Activated CD8-positive, alpha-beta T cell treated with anti-CD3 and anti-CD28 coated beads for 36 hours (primary cell): Measurements from ENCODE around the gene CEBPA. TPM values are rescaled to one million over a fixed set of nuclear protein-coding genes. Genes with fewer than 3 reads are reported as not detected.
"Not testable (repeated sequence)": the region's sequence is repeated elsewhere in the genome, so short reads cannot be mapped to it uniquely, and the experiment has no call there.

ENCODE experiments used
- ATAC-seq: fragments of 200-7000 bp; cut with Tn5 transposase; one replicate; pipeline ENCODE4 v1.10.0; 2021; ENCODE audit warnings: mild to moderate bottlenecking, moderate library complexity
- CTCF ChIA-PET: fragments of 350-600 bp; sonication (Branson Sonifier 250); formaldehyde crosslinking; loops from one replicate; lab custom pipeline; 2021; ENCODE audit warnings: antibody characterized with exemption; lab: Charles Lee
- POLR2A ChIA-PET: fragments of 350-600 bp; sonication (Branson Sonifier 250); formaldehyde crosslinking; loops from one replicate; lab custom pipeline; 2021; ENCODE audit warnings: antibody characterized with exemption; lab: Charles Lee
- DNase-seq: peaks from one replicate; pipeline ENCODE4 v3.0.0-alpha.2; 2020
- H3K27ac Mint-ChIP-seq: one replicate; pipeline ENCODE4 v1.8.0; 2021; ENCODE audit warnings: mild to moderate bottlenecking, mixed read lengths
- H3K27me3 Mint-ChIP-seq: one replicate; pipeline ENCODE4 v1.8.0; 2021; ENCODE audit warnings: mixed read lengths
- H3K36me3 Mint-ChIP-seq: one replicate; pipeline ENCODE4 v1.8.0; 2021; ENCODE audit warnings: low read depth, mixed read lengths
- H3K4me1 Mint-ChIP-seq: one replicate; pipeline ENCODE4 v1.8.0; 2021; ENCODE audit warnings: low read depth, mixed read lengths
- H3K4me3 Mint-ChIP-seq: one replicate; pipeline ENCODE4 v1.8.0; 2021; ENCODE audit warnings: mild to moderate bottlenecking, moderate library complexity, mixed read lengths
- H3K9me3 Mint-ChIP-seq: one replicate; pipeline ENCODE4 v1.8.0; 2021; ENCODE audit warnings: mixed read lengths
- intact Hi-C: fragments of 100-400 bp; cut with micrococcal nuclease; formaldehyde crosslinking; loops from one replicate; pipeline ENCODE4 v1.10.0; 2022
- total RNA-seq, 2 experiments: library from RNA; stranded (reverse); gene quantifications; one replicate each; pipeline ENCODE4 v1.2.3, GENCODE V29; 2021
- TF ChIP-seq, protein P1 (sequence below): fragments of 200-600 bp; IDR thresholded peaks from one replicate; pipeline ENCODE4 v1.8.0; 2022; ENCODE audit warnings: antibody characterized with exemption, mild to moderate bottlenecking

Gene CEBPA
- total RNA-seq, 2 experiments from 2014 or later = 0.34 to 0.45 TPM

DNA sequence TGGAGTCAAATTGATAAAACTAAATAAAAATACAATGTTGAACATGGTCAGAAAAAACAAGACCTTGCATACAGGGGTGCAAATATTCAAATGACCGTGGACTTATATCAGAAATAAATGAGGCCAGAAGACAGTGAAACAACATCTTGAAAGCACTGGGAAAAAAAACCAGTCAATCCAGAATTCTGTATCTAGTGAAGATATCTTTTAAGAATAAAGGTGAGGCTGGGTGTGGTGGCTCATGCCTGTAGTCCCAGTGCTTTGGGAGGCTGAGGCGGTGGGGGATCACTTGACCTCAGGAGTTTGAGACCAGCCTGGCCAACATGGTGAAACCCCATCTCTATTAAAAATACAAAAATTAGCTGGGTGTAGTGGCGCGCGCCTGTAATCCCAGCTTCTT is 15.2 kb upstream of the CEBPA start:
- TF ChIP-seq, protein P1, sequence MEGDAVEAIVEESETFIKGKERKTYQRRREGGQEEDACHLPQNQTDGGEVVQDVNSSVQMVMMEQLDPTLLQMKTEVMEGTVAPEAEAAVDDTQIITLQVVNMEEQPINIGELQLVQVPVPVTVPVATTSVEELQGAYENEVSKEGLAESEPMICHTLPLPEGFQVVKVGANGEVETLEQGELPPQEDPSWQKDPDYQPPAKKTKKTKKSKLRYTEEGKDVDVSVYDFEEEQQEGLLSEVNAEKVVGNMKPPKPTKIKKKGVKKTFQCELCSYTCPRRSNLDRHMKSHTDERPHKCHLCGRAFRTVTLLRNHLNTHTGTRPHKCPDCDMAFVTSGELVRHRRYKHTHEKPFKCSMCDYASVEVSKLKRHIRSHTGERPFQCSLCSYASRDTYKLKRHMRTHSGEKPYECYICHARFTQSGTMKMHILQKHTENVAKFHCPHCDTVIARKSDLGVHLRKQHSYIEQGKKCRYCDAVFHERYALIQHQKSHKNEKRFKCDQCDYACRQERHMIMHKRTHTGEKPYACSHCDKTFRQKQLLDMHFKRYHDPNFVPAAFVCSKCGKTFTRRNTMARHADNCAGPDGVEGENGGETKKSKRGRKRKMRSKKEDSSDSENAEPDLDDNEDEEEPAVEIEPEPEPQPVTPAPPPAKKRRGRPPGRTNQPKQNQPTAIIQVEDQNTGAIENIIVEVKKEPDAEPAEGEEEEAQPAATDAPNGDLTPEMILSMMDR = no peak
- Mint-ChIP-seq H3K27ac (no peak overlapping the region), H3K4me1 (no peaks in the 10 kb centered on the region), H3K27me3 (peaks cover 13% of the 10 kb centered on the region), H3K4me3 (no peak overlapping the region), H3K36me3 (no peaks in the 10 kb centered on the region), H3K9me3 (peaks cover 10% of the 10 kb centered on the region)
- DNase-seq (no peak), ATAC-seq (no peak)
- POLR2A ChIA-PET = no interaction called here
- CTCF ChIA-PET = no interaction called here
- intact Hi-C loops = no loop called here

GRCh38 chr19:33316541-33317264 is 14.4 kb upstream of the CEBPA start:
- Mint-ChIP-seq H3K4me3 (no peak overlapping the region), H3K4me1 (no peaks in the 10 kb centered on the region), H3K27me3 (peaks cover 13% of the 10 kb centered on the region), H3K36me3 (no peaks in the 10 kb centered on the region), H3K9me3 (peaks cover 10% of the 10 kb centered on the region), H3K27ac (no peak overlapping the region)
- TF ChIP-seq, protein P1 = no peak
- POLR2A ChIA-PET = no interaction called here
- intact Hi-C loops = no loop called here
- ATAC-seq (no peak), DNase-seq (no peak)
- CTCF ChIA-PET = no interaction called here

DNA sequence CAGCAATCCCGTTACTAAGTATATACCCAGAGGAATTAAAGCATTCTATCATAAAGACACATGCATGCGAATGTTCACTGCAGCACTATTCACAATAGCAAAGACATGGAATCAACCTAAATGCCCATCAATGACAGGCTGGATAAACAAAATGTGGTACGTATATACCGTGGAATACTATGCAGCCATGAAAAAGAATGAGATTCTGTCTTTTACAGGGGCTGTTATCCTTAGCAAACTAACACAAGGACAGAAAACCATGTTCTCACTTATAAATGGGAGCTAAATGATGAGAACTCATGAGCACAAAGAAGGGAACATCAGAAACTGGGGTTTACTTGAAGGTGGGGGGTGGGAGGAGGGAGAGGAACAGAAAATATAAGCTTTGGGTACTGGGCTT is 10.5 kb upstream of the CEBPA start:
- ChIA-PET POLR2A (interaction anchor here (1.0 kb wide), 1 partner anchor 10 kb away, joined by 3 read pairs; the partner anchor contains the start of gene CEBPA), CTCF (interaction anchor here (1.3 to 1.4 kb wide), 2 partner anchors 103 to 129 kb away, joined by 3 read pairs; no protein-coding TSS in a partner anchor)
- intact Hi-C loops, H3K36me3 Mint-ChIP-seq, H3K4me3 Mint-ChIP-seq, ATAC-seq, H3K9me3 Mint-ChIP-seq, H3K4me1 Mint-ChIP-seq, H3K27ac Mint-ChIP-seq, DNase-seq: not testable (repeated sequence)
- H3K27me3 Mint-ChIP-seq = peaks cover 21% of the 10 kb centered on the region

DNA sequence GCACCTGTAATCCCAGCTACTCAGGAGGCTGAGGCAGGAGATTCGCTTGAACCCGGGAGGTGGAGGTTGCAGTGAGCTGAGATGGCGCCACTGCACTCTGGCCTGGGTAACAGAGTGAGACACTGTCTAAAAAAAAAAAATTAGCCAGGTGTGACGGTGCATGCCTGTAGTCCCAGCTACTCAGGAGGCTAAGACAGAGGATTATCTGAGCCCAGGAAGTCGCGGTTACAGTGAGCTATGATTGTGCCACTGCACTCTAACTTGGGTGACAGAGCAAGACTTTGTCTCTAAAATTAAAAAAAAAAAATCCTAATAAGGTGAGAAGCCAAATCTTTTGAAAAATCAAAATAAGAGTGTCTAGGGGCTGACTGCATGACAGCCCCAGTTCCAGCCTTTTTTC is 9.7 kb upstream of the CEBPA start:
- Mint-ChIP-seq H3K4me3 (no peak overlapping the region), H3K27ac (no peak overlapping the region), H3K27me3 (peaks cover 19% of the 10 kb centered on the region), H3K9me3 (no peaks in the 10 kb centered on the region), H3K36me3 (no peaks in the 10 kb centered on the region), H3K4me1 (no peaks in the 10 kb centered on the region)
- DNase-seq (no peak), ATAC-seq (no peak)
- POLR2A ChIA-PET = interaction anchor here (0.6 kb wide), 1 partner anchor 70 kb away, joined by 3 read pairs; no protein-coding TSS in a partner anchor
- TF ChIP-seq, protein P1 = no peak
- CTCF ChIA-PET = interaction anchor here (0.9 to 1.8 kb wide), 6 partner anchors 20 to 187 kb away, joined by 3 to 6 read pairs (median 3); no protein-coding TSS in a partner anchor
- intact Hi-C loops = no loop called here

- Mint-ChIP-seq H3K36me3 (no peaks in the 10 kb centered on the region), H3K27me3 (peaks cover 17% of the 10 kb centered on the region), H3K9me3 (no peaks in the 10 kb centered on the region), H3K27ac (no peak overlapping the region), H3K4me3 (no peak overlapping the region), H3K4me1 (no peaks in the 10 kb centered on the region)
- DNase-seq = peak; percentile 30
- ChIA-PET CTCF (interaction anchor here (0.9 to 1.8 kb wide), 5 partner anchors 21 to 186 kb away, joined by 3 to 6 read pairs (median 3); no protein-coding TSS in a partner anchor), POLR2A (interaction anchor here (0.7 kb wide), 1 partner anchor 40 kb away, joined by 4 read pairs; no protein-coding TSS in a partner anchor)
- TF ChIP-seq, protein P1 = peak; percentile 47
- intact Hi-C loops = no loop called here
- ATAC-seq = peak; percentile 45
Measured at GRCh38 chr19:33311326-33311682, 9.0 kb upstream of the CEBPA start.
